HG02852 (cell line): ENCODE data around the gene DAB2IP.
"Not testable (repeated sequence)": the region's sequence is repeated elsewhere in the genome, so short reads cannot be mapped to it uniquely, and the experiment has no call there.

ENCODE experiments used
- ATAC-seq: cut with Tn5 transposase; IDR thresholded peaks from one replicate; pipeline ENCODE4 v1.9.1; 2021; ENCODE audit warnings: mild to moderate bottlenecking, moderate library complexity; ENCODE audit not compliant: unreplicated experiment

The DAB2IP gene

GRCh38 chr9:121741228-121741918 lies 89.9 kb downstream of the DAB2IP start:
- ATAC-seq = no peak

DNA sequence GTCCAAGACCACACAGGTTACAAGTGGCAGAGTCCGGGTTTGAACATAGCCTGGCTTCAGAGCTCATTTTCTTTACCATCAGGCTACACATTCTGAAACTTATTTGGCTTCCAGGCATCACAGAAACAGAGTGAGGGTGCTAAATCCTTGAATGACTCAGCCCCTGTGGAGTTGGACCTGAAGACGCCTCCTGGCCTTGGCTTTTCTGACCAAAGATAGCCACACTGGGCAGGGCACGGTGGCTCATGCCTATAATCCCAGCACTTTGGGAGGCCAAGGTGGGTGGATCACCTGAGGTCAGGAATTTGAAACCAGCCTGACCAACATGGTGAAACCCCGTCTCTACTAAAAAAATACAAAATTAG lies 90.5 kb downstream of the DAB2IP start:
- not testable (repeated sequence) for ATAC-seq

GRCh38 chr9:121742923-121743322 lies 91.5 kb downstream of the DAB2IP start:
- no peak for ATAC-seq

DNA sequence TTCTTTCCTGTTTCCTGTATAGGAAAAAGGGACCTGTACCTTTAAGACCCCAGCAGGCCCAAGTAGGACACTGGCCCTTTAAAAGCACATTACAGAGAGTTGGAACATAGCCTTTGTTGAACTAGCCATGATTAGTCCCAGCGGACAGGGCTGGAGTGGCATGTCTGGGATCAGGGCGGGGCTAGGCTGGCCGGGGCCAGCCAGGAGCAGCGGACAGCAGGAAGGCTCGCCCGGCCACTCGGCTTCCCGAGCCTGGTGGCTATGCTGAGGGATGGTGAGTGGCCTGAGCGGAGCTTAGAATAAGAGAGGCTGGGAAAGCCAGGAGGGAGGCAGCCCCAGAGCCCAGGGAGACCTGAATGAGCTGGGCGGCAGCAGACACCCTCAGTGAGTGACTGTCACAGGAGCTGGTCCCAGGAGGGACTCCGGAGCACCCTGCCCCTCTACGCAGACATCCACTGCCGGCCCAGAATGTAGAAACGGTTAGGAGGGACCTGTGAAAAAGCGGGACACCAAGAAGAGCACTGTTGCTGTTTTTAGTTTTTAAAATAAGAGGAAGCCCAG lies 92.1 kb downstream of the DAB2IP start:
- no peak for ATAC-seq

DNA sequence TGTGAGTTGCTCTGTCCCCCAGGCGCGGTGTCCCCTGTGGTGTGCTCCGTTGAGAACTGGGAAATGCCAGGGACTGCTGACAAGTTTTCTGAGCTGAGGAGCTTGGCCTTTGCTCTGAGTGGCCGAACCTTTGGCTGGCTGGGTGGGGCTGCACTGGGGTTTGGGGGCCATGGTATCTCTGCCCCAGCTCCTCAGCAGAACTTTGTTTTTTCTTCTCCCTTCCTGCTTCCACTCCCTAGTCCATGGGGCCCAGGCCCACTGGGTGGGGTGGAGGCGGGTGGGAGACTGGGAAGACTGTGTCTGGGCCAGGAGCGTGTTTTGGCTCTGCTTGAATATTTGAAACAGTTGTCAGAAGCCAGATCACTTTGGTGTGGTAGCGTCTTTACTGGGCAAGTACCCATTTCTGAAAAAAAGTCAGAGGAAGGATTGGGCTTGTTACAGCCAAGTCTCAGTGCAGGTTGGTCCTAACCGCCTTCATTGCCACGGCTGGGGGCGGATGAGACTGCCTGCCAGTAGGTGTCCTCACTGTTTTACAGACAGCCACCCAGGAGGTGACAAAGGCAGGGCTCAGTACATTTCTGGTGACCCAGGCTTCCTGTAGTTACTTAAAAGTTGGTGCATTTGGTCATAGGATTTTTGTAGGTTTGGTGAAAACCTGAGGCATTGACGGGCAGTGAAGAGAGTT lies 92.7 kb downstream of the DAB2IP start:
- ATAC-seq = no peak

DNA sequence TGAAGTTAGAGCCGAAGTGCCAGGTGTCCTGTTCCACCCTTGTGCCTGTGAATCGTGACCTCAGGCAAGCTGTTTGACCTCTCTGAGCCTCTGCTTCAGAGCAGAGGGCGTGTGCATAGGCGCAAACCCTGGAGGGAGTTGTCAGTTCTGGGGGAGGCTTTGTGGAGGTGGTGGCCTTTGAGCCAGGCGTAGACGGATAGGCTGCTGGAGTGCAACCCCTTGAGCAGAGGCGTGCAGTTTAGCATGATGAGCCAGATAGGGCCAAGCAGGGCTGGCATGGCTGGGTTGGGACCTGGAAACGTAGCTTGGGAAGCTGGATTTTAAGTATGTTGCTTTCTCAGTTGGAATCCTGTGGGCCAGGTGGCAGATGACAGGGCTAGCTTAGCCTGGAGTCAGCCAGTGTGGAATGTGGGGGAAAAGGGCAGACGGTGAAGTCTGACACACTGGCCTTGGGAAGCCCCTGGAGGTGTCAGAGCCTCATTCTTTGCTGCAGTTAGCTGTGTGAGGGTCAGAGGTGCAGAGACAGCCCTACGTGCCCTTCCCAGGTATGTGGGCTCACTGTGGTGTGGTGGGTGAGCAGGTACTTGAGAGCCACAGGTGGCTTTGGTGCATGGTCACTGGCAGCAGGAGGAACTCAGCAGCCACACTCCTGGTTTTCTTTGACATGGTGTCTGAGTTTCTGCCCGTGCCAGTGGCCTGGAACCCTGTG lies 93.4 kb downstream of the DAB2IP start:
- ATAC-seq = no peak

- no peak for ATAC-seq
Measured at GRCh38 chr9:121745396-121745695, 93.9 kb downstream of the DAB2IP start.

DNA sequence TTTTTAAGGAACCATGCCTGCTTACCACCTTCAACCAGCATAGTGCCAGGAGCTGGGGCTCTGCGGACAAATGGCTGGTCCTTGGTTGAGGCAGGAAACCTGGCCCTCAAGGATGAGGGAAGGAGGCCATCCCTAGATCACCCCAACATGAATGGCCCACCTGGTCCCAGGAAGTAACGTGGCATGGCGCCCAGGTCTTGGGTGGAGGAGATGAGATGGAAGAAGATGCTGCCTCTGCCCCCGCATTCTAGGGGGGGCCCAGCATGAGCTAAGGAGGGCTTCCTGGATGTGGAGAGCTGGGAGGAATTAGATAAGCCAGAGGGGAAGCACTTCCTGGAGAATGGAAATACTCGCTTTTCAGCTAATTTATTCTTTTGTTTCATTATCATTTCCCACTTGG lies 95.0 kb downstream of the DAB2IP start:
- no peak for ATAC-seq

DNA sequence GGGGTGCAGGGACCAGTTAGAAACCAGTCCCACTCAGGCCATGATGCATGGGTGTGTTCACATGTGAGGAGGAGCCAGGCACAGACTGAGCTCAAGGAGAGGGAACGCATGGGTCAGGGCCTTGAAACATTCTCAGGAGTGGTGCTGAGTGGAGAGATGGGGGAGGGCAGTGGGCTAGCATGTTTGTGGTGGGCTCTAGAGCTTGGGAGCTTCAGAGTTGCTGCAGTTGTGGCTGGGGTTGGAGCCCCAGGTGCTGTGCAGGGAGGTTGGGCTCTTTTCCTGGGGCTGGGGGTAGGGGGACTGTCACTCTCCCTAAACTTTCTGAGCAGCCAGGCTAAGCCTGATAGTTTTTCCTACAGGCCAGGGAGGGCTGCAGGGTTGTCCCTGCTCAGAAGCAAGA lies 95.4 kb downstream of the DAB2IP start:
- no peak for ATAC-seq

DNA sequence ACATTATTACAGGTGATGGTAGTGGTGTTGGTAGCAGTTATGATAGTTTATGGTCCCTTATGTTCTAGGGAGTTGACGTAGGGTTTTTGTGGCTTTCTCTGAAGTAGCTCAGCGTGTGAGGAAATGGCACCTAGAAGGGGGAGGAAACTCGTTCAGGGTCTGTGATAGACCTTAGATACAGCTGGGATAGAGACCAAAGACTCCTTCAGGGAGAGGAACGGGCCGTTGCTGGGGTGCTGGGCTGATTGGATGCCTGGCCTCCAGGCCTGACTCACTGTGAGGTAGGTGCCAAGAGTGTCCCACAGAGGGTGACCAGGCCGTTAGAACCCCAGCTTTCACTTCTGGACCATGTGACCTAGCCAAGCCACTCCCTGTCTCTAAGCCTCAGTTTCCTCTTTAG lies 96.6 kb downstream of the DAB2IP start:
- no peak for ATAC-seq

GRCh38 chr9:121748727-121749423 lies 97.4 kb downstream of the DAB2IP start:
- no peak for ATAC-seq

- no peak for ATAC-seq
Measured at GRCh38 chr9:121749614-121750013, 98.2 kb downstream of the DAB2IP start.

GRCh38 chr9:121750259-121750714 lies 98.9 kb downstream of the DAB2IP start:
- no peak for ATAC-seq

DNA sequence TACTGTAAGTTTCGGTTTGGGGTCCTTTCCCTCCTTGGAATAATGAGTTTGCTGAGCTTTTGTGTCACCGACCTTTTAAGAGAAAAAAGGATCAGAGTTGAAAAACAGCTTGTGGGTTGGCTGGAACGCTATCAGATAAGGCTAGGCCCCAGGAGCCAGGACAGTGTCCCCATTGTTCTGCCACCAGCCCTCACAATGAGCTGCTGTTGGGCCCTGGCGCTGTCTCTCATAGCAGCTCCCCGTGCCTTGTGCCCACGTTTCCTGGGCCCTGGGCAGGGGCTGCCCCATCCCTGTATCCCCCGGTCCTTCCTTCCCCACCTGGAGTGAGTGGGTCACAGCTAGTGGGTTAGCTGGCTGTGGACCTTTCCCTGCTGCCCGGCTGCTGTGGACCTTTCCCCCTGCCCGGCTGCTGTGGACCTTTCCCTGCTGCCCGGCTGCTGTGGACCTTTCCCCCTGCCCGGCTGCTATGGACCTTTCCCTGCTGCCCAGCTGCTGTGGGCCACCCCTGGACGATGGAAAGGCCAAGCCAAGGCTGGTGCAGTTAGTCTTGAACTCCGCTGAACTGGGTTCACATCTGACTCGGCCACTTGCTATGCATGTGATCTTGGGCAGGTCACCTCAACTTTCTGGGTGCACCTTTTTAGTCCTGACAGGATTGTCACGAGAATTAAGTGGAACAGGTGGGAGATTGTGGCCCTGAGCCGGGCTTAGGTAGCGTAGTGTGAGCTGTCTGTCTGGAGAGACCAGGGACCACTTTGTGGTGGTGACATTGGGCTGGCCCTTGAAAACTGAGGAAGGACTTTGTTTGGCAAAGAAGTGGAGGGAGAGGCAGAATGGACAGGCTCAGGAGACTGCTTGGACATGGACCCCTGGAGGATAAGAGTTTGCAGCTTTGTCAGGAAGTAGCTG lies 99.5 kb downstream of the DAB2IP start:
- ATAC-seq = no peak

- no peak for ATAC-seq
Measured at GRCh38 chr9:121751686-121752445, 100.4 kb downstream of the DAB2IP start.

DNA sequence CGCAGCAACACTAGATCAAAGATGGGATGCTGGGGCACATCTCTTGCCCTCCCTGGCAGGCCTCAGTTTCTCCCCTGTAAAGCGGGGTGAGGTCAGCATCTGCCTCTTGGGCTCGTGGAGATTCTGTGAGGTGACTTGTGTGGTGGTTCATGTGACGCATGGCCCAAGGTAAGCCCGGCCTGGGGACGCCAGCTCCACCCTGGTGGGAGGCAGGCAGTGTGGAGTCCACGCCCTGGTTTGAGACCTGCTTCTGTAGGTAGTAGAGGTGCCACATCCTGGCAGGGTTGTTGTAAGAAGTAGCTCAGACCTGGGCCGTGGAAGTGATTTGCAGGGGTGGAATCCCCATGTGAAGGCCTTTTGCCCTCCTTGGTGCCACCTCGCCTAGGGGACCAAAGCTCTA lies 101.5 kb downstream of the DAB2IP start:
- ATAC-seq = no peak

GRCh38 chr9:121753802-121754654 lies 102.6 kb downstream of the DAB2IP start:
- no peak for ATAC-seq

- no peak for ATAC-seq
Measured at GRCh38 chr9:121754655-121755436, 103.4 kb downstream of the DAB2IP start.
